C4-2B (cell line): ENCODE data around the gene DVL3.
A peak's percentile ranks its signal among the peaks of the same experiment; 100 is the strongest.

Experiments used
- H3K27ac ChIP-seq: fragments of 450-650 bp; 2 replicates; pipeline ENCODE4 v1.5.1; 2017
- CTCF ChIP-seq: fragments of 450-650 bp; conservative IDR thresholded peaks from 2 replicates; pipeline ENCODE4 v1.5.1; 2017; ENCODE audit warnings: mild to moderate bottlenecking
- ZFX ChIP-seq: fragments of 450-650 bp; IDR thresholded peaks from 2 replicates; pipeline ENCODE4 v1.6.1; 2017

Gene DVL3

GRCh38 chr3:184175506-184175905 is 20.3 kb downstream of the DVL3 start:
- H3K27ac ChIP-seq, result peak overlapping the region; percentile 98
- TF ChIP-seq ZFX, result no peak

GRCh38 chr3:184175981-184176376 is 20.8 kb downstream of the DVL3 start:
- TF ChIP-seq CTCF, result no peak
- TF ChIP-seq ZFX, result no peak
- peak overlapping the region; percentile 98 for H3K27ac ChIP-seq

- TF ChIP-seq ZFX (no peak), CTCF (no peak)
- H3K27ac ChIP-seq, result 0 out of 2 replicates have a peak overlapping the region, but pooled peaks have one; percentile 1
Measured at GRCh38 chr3:184176377-184177330, 21.5 kb downstream of the DVL3 start.

GRCh38 chr3:184177331-184177731 is 22.2 kb downstream of the DVL3 start:
- no peak overlapping the region for H3K27ac ChIP-seq
- TF ChIP-seq ZFX (no peak), CTCF (no peak)

GRCh38 chr3:184177767-184178306 is 22.7 kb downstream of the DVL3 start:
- no peak overlapping the region for H3K27ac ChIP-seq
- no peak for TF ChIP-seq ZFX
- TF ChIP-seq CTCF, result no peak

GRCh38 chr3:184178521-184179138 is 23.5 kb downstream of the DVL3 start:
- H3K27ac ChIP-seq, result no peak overlapping the region
- TF ChIP-seq CTCF, result no peak
- no peak for TF ChIP-seq ZFX

- TF ChIP-seq ZFX (no peak), CTCF (no peak)
- H3K27ac ChIP-seq, result no peak overlapping the region
Measured at GRCh38 chr3:184180165-184180564, 25.0 kb downstream of the DVL3 start.
